ENCODE data around the gene PMFBP1. TPM values are rescaled to one million over a fixed set of nuclear protein-coding genes. Genes with fewer than 3 reads are reported as not detected.

PMFBP1 gene
- total RNA-seq, 1 experiment from 2014 or later, result 1.0 TPM

DNA sequence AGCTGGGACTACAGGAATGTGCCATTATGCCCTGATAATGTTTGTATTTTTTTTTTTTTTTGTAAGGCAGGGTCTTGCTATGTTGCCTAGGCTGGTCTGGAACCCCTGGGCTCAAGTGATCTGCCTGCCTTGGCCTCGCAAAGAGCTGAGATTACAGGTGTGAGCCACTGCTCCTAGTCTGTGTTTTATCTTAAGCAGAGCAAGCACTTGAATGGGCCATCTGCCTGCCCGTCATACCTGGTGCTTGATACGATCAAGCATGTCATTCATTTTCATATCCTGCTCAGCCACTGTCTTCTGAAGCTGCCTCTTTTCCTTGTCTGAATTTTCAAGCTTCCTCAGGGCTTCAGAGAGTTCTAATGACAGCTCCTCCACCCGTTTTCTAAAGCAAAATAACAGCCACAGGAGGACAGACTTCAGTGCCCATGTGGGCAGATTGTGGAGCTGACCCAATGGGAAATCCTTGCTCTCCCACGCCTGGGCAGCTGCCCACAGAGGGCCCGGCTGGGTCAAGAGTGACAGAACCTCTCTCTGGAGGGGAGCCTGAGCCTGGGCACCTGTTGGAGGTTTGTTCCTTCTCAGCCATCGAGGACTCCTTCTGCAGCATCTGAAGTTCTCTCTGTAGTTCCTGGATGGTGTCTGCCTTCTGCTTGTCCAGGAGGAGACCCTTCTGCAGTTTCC lies 41.8 kb downstream of the PMFBP1 start:
- no peak for DNase-seq (ENCODE audit: low read depth)

DNA sequence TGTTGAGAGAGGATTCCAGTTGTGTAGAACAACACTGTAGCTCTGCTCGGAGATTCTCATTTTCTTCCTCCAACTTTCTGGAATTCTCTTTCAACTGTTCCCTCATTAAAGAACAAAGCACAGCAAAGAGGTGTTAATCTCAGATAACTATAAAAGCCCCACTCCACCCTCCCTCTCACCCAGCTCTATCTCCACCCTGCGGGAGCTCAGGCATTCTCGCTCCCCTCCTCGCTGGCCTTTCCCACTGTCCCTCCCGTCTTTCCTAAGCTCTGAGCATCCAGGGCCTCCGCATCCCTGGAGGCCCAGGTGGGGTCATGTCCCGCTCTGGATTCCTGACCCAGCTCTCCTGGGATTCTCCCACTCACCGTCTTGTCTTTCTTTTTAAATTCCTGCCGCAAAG lies 43.3 kb downstream of the PMFBP1 start:
- no peak for DNase-seq (ENCODE audit: low read depth)

DNA sequence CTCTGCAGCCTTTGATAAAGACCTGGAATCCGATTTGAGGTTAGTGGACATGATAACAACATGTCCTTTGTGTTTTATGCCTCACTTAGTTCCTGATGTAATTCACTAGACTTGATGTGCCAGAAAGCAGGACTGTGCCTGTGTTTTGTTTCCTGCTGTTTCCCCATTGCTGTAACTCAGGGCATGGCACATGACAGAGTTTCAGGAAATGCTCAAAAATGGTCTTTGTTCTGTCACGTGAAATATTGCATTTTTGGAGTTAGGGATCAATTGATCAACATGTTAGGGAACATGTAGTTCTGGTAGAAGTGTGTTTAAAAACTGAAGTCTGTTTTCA lies 45.6 kb downstream of the PMFBP1 start:
- no peak for DNase-seq (ENCODE audit: low read depth)

DNA sequence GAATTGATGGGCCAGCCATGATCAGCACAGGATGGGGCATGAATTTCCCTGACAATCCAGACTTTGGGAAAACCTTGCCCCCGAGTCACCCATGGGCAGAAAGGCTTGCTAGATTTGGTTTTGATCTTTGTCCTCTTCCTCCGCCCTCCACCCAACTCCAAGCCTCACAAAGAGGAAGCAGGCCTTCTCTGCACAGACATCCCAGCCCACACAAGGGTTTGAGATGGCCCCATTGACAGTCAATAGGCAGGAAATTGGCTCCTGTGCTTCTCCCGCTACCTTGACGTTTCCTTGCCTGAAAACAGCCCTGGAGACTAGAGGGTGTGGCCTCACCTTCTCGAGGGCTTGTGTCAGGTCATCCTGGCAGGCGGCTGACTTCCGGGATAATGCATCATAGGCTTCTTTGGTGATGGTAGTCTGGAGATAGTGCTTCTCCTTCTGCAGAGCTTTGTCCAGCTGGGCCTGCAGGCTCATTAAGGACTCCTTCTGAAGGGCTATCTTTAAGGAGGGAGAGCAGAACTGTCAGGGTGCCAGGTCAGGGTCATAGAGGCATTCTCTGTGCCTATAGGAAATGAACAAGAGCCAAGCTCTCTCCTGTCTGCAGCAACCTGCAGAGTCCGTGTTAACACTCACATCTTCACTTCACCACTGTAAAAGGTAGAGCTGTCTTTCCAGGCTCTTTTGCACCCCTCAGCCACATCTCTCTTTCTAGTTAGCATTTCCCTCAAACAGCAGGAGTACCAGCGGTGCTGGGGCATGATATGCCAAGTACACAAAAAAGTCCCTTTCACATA lies 46.1 kb downstream of the PMFBP1 start:
- no peak for DNase-seq (ENCODE audit: low read depth)

DNA sequence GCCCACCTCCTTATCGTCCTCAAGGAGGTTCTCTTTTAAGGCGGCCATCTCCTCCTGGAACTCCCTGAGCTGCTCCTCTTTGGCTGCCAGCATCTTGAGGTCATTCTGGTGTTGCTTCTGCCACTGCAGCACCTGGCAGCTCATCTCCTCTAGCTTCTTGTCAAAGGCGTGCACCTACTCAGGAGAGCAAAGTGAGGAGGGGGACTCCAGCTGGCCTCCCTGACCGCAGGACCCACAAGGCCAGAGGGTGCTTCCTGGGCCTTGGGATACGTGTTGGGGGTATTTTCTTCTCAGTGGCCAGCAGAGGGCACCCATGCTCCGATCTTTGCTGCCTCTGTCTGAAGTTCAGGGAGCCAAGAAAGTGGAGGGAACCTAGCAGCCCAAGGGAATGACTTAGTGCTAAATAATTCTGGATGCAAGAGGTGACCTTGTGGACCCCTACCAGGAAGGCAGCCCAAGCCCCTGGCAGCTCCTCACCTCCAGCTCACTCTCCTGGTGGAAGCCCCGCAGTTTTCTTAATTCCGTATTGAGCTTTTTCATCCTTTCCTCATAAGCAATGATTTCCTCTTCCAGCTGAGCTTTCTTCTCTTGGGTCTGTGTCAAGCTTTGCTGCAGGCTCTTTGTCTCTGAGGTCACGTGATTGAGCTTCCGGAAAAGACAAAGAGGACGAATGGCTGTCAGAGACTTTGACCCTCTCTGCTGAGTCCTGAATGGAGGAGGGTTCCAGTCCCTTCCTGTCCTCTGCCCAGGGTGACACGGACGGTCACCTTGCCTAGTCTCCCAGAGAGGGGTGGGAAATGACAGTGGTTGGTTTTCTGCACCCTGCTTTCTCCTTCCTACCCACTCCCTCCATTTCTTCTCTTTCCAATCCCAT lies 47.0 kb downstream of the PMFBP1 start:
- DNase-seq (ENCODE audit: low read depth), result peak; percentile 72

DNA sequence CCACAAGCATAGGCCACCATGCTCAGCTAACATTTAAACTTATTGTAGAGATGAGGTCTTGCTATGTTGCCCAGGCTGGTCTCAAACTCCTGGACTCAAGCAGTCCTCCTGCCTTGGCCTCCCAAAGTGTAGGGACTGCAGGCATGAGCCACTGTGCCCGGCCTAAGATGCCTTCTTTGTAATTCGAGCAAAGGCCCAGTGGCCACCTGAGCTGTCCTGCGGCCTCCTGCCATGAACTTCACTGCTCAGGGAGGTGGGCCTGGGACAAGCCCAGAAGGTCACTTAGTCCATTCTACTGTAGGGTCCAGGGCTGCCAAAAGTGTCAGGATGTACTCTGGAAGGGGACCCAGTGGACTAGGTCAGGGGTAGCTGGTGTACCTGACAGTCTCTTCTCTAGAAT lies 47.8 kb downstream of the PMFBP1 start:
- no peak for DNase-seq (ENCODE audit: low read depth)

DNA sequence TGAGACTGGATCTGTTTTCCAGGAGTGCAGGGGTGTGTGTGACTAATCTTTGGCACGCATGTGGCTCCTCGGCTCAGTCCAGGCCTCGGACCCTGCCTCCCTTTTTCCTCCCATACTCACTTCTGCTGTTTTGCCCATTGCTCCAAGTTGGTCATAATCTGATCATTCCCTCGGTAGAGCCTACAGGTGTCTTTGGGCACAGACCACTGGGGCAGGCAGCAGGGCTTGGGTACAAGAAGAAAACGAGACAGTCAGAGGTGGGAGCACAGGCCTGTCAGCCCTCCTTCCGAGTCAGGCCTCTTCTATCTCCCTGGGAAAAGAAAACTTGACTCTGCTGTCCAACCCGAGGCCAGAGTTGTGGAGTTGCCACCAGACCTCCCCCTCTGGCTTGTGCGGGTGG lies 48.5 kb downstream of the PMFBP1 start:
- DNase-seq (ENCODE audit: low read depth), result no peak

DNA sequence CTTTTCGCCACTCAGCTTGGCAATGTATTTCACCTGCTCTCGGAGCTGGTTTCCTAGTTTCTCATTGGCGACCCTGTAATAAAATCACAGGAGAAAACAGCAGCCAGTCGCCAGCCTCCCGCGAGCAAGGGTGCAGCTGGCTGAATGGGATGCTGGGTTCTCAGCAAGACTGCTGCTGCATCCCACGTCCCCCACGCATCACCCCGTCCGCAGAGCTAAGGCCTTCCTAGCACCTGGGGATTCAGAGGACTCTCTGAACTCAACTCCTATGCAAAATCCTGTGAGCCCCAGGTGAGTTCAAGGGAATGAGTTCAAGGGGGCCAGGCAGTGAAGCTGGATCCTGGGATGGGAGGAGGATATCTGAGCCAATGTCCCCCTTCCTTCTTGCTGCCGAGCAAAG lies 49.0 kb downstream of the PMFBP1 start:
- no peak for DNase-seq (ENCODE audit: low read depth)

DNA sequence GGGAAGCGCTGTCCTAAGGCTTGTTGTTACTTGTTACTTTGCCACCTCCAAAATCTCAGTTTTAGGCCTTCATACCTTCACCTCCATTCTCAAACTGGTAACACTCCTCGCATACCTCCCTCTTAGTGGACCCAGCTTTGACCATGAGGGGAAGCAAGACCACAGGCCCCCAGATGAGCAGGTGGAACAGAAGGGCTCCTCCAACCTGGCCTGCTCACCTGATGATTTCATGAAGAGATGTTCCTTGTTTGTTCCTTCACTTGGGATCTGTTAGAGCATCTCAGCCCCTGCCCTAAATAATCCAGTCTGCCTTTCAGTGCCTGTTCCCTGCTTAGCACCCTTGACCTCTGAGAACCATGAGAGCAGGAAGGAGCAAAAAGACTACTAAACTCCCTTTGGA lies 49.6 kb downstream of the PMFBP1 start:
- no peak for DNase-seq (ENCODE audit: low read depth)

DNA sequence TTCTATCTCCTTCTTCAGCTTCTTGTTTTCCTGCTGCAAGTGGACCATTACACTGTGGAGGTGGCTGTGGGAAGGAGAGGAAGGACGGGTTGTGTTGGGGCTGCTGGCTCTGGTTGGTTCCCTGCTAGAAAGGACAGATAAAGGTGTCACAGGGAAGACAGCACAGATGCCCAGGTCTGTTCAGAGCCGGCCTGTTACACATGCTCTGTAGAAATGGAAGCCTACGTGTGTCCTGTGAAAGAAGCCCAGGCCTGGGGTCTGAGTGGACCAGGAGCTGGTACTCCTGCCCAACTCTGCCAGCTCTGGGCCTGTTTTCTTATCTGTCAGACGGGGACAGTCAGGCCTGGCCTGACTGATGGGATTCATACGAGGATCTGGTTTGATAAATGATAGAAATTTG lies 51.9 kb downstream of the PMFBP1 start:
- DNase-seq (ENCODE audit: low read depth), result no peak

DNA sequence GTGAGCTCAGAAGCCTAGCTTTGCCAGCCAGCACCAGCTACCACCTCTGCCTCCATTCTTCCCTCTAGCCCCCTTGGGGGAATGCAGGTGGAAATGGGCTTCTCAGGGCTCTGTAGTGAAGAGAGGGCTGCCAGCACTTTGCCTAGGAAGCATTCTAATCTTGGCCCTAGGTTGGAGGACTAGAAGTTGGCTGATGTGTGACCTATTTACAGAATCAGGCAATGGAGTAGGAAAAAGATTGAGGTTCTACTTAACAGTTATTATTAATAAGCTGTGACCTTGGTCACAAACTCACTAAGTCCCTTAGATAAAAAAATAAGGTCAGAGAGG lies 58.4 kb downstream of the PMFBP1 start:
- DNase-seq (ENCODE audit: low read depth), result no peak

DNA sequence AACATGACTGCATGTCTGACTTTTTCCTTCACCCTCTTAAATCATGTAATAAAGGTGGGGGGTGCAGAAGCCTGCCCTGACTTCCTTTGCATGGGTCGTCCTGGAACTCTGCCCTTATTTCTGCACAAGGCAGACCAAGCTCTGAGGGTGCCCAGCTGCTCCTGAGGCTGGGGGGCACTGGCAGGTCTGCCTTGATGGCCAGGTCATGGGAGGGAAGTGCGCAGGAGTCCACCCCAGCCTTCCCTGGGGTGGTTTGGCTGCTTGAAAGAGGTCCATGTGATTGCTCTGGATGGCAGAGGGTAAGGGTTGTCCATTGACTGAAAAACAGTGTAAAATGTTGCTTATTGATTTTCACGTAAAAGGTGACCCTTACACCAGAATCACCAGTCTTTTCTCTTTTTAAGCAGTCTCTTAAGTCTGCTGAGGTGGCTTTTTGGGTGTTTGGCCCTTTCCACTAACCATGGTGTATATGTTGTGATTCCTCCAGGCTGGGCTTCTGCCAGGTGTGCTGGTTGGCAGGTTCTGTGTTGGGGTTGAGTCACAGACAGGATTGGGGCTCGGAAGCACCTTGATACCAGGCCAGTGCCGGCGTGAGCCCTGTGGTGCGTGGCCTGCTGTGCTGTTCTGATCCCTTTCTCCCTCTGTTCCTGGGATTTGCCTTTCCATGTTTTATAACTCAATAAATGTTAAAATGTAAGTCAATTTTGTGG lies 58.9 kb downstream of the PMFBP1 start:
- no peak for DNase-seq (ENCODE audit: low read depth)

DNA sequence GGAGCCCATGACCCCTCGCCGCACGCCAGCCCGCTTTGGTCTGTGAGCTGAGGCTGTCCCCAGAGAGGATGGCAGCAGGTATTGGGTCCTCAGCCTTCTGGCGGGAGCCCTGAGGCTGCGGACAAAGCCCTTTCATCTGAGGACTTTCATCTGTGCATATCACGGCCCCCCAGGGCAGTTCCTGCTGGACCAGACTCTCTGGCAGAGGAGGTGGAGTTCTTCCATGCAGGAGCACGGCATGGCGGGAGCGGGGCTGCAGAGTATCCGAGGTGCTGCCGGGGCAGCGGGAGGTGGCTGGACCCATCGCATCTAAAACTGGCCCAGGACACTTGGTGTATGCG lies 59.5 kb downstream of the PMFBP1 start:
- DNase-seq (ENCODE audit: low read depth), result no peak

DNA sequence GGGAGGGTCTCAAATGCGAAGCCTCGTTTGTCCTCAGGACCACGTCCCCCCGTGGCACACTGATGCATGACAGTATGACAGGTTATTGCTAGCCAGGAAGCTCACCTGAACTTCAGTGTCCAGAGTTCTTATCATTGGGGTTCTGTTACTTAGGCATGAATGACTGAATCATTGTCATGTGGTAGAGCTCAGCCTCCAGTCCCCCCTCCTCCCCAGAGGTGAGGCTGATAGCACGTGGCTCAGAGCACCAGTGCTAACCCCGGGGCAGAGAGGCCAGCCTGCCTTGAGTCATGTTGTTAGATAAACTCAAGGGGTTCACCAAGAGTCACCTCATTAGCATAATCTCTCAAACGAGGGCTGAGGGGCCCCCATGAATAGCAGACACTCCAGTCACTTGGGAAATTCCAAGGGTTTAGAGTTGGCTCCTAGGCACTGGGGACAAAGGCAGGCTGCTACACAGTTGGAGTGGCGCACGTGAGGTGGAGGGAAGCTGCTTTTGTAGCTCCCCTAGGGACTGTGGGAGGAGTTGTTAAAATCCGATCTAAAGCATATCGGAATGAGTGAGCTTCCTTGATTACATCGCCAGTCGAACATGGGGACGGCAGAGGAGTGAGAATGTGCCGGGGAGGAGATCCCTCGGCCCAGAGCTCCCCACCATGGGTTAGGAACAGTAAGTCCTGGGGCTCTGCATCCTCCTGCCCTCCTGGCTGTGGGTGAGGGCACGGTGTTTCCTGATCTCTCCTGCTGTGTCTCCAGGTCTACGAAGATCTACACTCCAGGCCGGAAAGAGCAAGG lies 60.1 kb downstream of the PMFBP1 start:
- peak; percentile 9 for DNase-seq (ENCODE audit: low read depth)

DNA sequence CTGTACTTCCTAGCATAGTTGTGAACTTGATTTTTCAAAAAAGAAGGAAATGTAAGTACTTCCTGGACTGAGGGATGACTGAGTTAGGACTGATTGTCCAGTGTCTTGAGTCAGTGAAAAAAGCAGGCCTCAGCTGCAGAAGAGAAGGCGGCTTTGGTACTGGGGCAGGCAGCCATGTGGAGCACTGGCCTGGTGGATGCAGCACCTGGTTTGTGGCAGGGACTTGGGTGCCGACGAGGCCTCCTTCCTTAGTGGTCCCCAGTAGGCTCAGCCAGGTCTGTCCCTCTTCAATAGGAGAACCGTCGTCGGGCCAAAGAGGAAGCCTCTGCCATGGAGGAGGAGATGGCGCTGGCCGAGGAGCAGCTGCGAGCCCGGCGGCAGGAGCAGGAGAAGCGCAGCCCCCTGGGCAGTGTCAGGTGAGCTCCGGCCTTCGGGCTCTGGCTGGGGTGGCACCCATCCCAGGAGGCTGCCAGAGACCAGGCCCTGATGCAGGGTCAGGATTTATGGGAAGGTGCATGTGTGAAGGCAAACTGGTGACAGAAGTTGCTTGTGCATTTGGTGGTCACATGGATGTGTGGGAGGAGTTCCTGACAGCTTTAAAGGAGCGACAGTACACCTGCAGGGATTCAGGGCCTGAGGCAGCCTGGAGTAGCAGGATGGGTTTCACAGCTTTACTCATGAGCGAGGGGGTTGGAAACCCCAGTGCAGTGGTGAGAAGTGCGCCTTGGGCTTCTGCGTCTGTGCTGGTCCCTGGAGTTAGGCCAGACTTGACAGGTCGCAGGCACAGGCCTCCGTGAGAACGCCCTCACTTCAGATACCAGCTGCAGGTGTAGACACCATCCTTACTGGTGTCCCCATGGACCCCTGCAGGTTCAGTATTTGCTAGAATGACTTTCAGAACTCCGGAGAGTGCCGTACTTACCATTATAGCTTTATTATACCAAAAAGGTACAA lies 61.0 kb downstream of the PMFBP1 start:
- DNase-seq (ENCODE audit: low read depth), result no peak

DNA sequence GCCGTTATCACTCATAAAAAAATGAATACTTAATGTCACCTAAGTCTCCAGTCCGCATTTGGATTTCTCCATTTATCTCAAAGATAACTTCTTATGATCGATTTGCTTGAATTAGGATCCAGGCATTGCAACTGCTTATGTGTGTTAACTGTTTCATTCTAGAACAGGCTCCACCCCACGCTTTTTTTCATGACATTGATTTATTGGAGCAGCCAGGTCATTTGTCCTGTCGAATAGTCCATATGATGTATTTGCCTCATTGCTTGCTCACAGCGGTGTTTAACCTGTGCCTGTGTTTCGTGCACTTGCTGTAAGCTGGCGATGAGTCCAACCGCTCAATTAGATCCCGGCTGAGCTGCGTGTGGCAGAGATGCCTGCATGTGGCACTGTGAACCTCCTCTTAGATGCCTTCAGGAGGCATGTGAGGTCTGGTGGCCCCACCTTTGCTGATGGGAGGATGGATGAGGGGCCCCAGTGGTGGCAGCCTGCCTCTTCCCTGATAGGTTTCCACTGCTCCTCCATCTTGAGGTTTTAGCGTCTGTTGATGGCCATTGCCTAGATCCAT lies 61.9 kb downstream of the PMFBP1 start:
- DNase-seq (ENCODE audit: low read depth), result no peak

DNA sequence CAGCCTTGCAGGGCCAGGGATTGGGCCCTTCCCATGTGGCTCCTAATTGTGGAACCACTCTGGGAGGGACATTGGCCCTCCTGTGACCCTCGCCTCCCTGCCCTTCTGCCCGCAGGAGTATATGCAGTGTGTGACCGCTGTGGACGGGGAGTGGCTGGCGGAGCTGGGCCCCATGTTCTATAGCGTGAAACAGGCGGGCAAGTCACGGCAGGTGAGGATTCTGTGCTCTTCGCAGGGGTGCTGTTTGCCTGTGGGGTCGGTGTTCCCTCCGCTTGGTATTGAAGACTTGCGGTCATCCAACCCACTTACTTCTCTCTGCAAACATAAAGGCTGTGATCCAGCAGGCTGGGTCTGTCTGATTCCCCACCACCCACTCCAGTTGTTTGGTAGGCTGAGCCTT lies 62.7 kb downstream of the PMFBP1 start:
- no peak for DNase-seq (ENCODE audit: low read depth)

DNA sequence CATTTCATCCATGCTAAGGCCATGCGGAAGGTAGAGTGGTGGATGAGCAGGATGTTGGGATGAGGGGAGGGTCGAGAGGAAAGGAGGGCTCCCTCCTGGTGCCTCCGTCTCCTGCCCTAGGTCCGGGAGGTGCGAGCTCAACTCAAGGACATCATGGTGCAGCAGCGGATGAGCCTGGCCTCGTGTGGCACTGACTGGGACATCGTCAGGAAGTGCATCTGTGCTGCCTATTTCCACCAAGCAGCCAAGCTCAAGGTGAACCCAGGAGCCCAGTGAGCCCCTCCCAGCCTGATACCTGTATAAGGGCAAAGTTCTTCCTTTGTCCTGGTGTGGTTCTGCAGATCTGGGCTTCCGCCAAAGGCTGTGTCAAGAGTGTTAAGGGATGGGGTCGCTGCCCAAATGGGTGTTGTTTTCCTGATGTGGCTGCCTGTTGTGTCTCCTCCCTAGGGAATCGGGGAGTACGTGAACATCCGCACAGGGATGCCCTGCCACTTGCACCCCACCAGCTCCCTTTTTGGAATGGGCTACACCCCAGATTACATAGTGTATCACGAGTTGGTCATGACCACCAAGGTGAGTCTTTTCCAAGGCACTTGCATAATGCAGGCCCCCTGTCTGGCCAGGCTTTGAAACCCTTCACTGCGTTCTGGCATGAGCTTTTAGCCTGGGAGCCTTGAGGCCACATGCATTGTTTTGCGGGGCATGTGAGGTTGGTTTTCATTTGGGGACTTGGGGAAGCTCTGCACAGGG lies 63.4 kb downstream of the PMFBP1 start:
- DNase-seq (ENCODE audit: low read depth), result no peak

DNA sequence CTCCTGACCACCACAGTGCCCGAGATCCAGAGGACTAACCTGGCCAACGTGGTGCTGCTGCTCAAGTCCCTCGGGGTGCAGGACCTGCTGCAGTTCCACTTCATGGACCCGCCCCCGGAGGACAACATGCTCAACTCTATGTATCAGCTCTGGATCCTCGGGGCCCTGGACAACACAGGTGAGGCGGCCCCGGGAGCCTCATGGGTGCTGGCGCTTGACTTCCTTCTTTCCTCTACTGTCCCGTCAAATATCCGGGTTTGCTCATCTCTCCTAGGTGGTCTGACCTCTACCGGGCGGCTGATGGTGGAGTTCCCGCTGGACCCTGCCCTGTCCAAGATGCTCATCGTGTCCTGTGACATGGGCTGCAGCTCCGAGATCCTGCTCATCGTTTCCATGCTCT lies 64.6 kb downstream of the PMFBP1 start:
- DNase-seq (ENCODE audit: low read depth), result no peak
